GM12864 (cell line): ENCODE results near the gene ALK.

Source experiments
- DNase-seq: peaks from one replicate; pipeline ENCODE4 v3.0.0-alpha.2; 2011; ENCODE audit warnings: low read depth
- H3K4me3 ChIP-seq: 2 replicates; pipeline ENCODE4 v1.5.1; 2011; ENCODE audit warnings: mild to moderate bottlenecking, low read depth, low read length, control low read depth
- TF ChIP-seq, protein P1 (sequence below): IDR thresholded peaks from 2 replicates; pipeline ENCODE4 v1.5.1; 2011; ENCODE audit warnings: low read depth, mild to moderate bottlenecking, moderate library complexity, low read length, control low read depth, inconsistent platforms; ENCODE audit errors: missing control alignments

ALK gene

DNA sequence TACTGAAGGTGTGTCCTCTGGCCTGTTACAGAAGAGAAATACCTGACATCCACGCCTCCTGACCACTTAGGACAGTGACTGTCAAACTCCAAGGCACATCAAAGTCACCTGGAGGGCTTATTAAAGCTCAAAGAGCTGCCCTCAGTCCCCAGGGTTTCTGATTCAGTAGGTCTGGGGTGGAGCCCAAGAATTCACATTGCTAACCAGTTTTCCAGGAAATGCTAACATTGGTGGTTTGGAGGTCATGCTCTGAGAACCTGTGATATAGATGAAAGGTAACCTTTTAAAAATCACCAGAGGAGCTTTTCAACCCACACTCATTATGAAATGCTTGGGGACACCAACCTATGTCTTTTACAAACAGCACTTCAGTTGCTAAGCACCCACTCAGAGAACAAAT, 172.3 kb downstream of the ALK start:
- DNase-seq = no peak
- no peak overlapping the region for H3K4me3 ChIP-seq
- TF ChIP-seq, protein P1, sequence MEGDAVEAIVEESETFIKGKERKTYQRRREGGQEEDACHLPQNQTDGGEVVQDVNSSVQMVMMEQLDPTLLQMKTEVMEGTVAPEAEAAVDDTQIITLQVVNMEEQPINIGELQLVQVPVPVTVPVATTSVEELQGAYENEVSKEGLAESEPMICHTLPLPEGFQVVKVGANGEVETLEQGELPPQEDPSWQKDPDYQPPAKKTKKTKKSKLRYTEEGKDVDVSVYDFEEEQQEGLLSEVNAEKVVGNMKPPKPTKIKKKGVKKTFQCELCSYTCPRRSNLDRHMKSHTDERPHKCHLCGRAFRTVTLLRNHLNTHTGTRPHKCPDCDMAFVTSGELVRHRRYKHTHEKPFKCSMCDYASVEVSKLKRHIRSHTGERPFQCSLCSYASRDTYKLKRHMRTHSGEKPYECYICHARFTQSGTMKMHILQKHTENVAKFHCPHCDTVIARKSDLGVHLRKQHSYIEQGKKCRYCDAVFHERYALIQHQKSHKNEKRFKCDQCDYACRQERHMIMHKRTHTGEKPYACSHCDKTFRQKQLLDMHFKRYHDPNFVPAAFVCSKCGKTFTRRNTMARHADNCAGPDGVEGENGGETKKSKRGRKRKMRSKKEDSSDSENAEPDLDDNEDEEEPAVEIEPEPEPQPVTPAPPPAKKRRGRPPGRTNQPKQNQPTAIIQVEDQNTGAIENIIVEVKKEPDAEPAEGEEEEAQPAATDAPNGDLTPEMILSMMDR = no peak

DNA sequence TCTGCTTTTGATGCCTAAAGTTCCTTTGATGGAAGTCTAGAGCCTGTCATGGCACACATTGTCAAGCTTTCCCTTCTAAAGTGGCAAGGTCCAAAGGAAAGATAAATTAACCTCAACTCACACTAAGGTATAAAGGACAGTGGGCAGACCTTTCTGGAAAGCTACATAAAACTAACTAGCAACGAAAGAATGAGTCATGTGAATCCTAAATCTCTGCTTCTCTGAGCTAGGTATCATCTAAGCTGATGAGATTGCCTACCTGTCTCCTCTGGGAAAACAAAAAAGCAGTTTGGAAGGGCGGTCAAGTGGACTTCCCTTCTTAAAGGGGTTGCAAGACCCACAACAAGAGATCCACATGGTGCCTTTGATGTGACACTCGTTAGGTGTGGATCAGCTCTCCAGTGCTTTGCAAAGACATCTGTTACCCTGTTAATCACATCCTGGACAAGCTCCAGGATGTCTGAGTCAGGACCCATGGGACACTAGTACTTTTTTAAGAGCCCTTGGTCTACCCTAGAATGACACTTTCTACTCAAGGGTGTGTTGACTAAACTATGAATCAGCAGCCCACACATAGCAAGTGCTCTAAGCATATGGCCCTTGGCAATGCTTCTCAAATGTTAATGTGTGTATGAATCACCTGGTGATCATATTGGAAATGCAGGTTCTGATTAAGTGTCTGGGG, 173.5 kb downstream of the ALK start:
- no peak overlapping the region for H3K4me3 ChIP-seq
- no peak for DNase-seq
- TF ChIP-seq, protein P1 = no peak

DNA sequence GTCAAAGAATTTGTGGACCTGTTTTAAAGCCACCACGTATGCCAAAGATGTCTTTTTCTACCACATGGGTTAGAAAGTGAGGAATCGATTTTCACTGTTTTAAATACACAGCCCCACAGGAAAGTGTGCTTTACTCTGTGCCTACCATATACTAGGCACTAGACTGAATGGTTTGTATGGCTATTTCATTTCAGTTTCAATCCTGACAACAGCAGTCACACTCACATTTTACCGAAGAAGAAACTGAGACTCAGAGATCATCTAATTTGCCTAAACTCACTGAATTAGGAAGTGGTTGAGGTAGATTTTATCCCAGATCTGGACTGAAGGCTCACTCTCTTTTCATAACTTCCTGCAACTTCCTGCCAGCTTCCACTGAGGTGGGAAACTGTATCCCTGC, 176.4 kb downstream of the ALK start:
- TF ChIP-seq, protein P1 = no peak
- H3K4me3 ChIP-seq = no peak overlapping the region
- no peak for DNase-seq

DNA sequence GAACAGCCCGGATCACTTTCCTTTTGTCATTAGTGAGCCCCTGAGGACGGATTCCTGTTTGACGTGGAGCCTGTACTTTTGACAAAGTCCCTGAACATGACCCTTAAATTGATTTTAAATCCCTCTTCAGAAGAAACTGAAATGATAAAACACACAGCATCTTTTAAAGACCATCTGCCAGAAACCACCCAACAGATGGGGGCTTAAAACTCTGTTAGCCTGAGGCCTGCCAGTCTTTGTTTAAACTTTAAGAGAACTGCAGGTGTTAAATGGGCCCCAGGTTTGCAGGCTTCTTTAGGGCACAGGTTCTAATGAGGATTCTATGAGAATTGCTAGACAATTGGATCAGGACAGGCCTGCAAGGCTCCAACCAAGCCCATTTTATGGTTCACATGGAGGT, 177.9 kb downstream of the ALK start:
- no peak overlapping the region for H3K4me3 ChIP-seq
- no peak for DNase-seq
- TF ChIP-seq, protein P1 = no peak

DNA sequence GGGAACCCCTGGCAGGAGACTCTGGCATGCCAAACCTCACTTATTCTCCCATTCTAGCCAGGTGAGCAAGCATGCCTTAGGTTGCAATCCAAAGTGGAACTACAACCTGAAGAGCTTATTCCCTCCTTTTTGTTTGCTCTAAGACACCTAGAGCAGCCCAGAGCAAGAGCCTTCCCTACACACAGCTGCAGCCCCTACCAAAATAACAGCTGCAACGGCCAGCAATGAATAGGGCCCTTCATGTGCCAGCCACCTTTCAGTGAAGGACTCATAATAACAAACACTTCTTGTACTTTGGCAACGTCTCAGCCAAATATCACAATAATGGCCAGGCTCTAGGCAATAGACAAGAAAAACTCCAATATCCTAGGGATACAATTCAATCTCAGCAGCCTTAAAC, 178.7 kb downstream of the ALK start:
- TF ChIP-seq, protein P1 = no peak
- DNase-seq = no peak

DNA sequence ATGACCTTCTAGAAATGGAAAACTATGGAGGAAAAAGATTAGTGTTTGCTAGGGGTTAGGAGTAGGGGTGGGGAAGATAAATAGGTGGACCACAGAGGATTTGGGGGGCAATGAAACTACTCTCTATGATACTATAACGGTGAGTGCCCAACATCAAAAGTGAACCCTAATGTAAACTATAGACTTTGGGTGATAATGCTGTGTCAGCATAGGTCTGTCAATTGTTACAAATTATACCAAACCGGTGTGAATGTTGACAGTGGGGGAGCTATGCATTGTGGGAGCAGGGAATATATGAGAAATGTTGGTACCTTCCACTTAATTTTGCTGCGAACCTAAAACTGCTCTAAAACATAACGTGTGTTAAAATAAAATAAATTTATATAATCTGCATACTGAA, 180.3 kb downstream of the ALK start:
- TF ChIP-seq, protein P1 = no peak
- H3K4me3 ChIP-seq = no peak overlapping the region
- DNase-seq = no peak

More for the DNA sequence above, 178.7 kb downstream of the ALK start:
- no peak overlapping the region for H3K4me3 ChIP-seq

DNA sequence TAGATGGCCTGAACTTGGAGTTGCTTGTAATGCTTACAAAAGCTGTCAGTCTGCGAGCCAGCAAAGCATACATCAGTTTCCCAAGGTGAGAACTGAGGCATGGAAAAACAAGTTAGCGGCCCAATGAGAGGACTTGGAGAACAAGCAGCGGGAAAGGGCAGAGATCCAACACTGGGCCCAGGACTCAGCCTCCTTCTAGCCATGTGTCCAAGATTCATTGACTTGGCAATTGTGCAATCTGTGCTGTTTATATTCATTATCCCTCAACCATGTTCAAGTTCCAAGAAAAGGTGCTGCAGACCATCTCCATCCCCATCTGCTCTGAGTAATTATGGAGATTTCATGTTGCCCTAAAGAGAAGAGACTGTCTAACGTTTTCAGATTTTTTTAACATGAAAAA, 187.4 kb downstream of the ALK start:
- no peak overlapping the region for H3K4me3 ChIP-seq
- TF ChIP-seq, protein P1 = no peak
- DNase-seq = no peak
